K562 (cell line): ENCODE results near the gene MEIS2. TPM values are rescaled to one million over a fixed set of nuclear protein-coding genes. Genes with fewer than 3 reads are reported as not detected.

ENCODE experiments used
- ARID2 ChIP-seq: fragments of 450-650 bp; IDR thresholded peaks from 2 replicates; pipeline ENCODE4 v1.6.1; 2017; ENCODE audit warnings: antibody characterized with exemption, mild to moderate bottlenecking
- CBFB ChIP-seq: sonication (generic); formaldehyde crosslinking; IDR thresholded peaks from 2 replicates; pipeline ENCODE4 v1.4.0; 2020; ENCODE audit warnings: mild to moderate bottlenecking, missing genetic modification reagents
- CBX5 ChIP-seq: IDR thresholded peaks from 2 replicates; pipeline ENCODE4 v1.6.1; 2014; ENCODE audit warnings: low read depth, borderline replicate concordance
- CREB1 ChIP-seq, 2 experiments: sonication (generic) in 1 of 2; formaldehyde crosslinking in 1 of 2; IDR thresholded peaks; 2 replicates each; pipeline versions ENCODE4 v1.6.1 to v1.8.0; 2012 to 2022; ENCODE audit warnings: inconsistent platforms in 1 of 2, mild to moderate bottlenecking in 1 of 2, missing genetic modification reagents in 1 of 2, moderate library complexity in 1 of 2
- HSF4 ChIP-seq: fragments of 250-450 bp; sonication (Bioruptor Pico); IDR thresholded peaks from 2 replicates; pipeline ENCODE4 v2.1.2; 2022; ENCODE audit warnings: mild to moderate bottlenecking, moderate library complexity, borderline replicate concordance
- IFI16 ChIP-seq: fragments of 250-450 bp; sonication (Bioruptor Pico); IDR thresholded peaks from 2 replicates; pipeline ENCODE4 v2.1.2; 2022; ENCODE audit warnings: mild to moderate bottlenecking, inconsistent platforms
- LEF1 ChIP-seq: fragments of 450-650 bp; IDR thresholded peaks from 2 replicates; pipeline ENCODE4 v1.6.1; 2016; ENCODE audit warnings: mild to moderate bottlenecking
- MCM7 ChIP-seq, 2 experiments: fragments of 450-650 bp; IDR thresholded peaks; 2 replicates each; pipeline ENCODE4 v1.6.1; 2016 to 2018
- MTF1 ChIP-seq: fragments of 250-450 bp; sonication (Bioruptor Pico); IDR thresholded peaks from 2 replicates; pipeline ENCODE4 v1.9.0; 2021; ENCODE audit warnings: moderate library complexity, mild to moderate bottlenecking, inconsistent platforms, borderline replicate concordance
- PTTG1 ChIP-seq: fragments of 450-650 bp; IDR thresholded peaks from 2 replicates; pipeline ENCODE4 v1.6.1; 2016; ENCODE audit warnings: low read depth, mild to moderate bottlenecking, missing genetic modification characterization, missing compliant biosample characterization
- RAD21 ChIP-seq, 2 experiments: fragments of 250-450 bp in 1 of 2; fragments of 450-650 bp in 1 of 2; sonication (Bioruptor Pico) in 1 of 2; formaldehyde crosslinking in 1 of 2; IDR thresholded peaks in 1 of 2; conservative IDR thresholded peaks in 1 of 2; 2 replicates each; pipeline versions ENCODE4 v1.4.0 to v1.8.0; 2020 to 2022; ENCODE audit warnings: mild to moderate bottlenecking in 2 of 2, moderate library complexity in 1 of 2
- RB1 ChIP-seq: fragments of 450-650 bp; IDR thresholded peaks from 2 replicates; pipeline ENCODE4 v1.6.1; 2017; ENCODE audit warnings: low read depth, mild to moderate bottlenecking
- RBM22 ChIP-seq: fragments of 200-400 bp; formaldehyde crosslinking; IDR thresholded peaks from 2 replicates; pipeline ENCODE4 v1.6.1; 2018; ENCODE audit warnings: low read length, low read depth; ENCODE audit not compliant: poor library complexity, severe bottlenecking
- RBM34 ChIP-seq: fragments of 200-400 bp; formaldehyde crosslinking; IDR thresholded peaks from 2 replicates; pipeline ENCODE4 v1.6.1; 2018; ENCODE audit warnings: low read length, borderline replicate concordance; ENCODE audit not compliant: insufficient read depth
- SMC3 ChIP-seq: conservative IDR thresholded peaks from 2 replicates; pipeline ENCODE4 v1.6.1; 2011; ENCODE audit warnings: low read depth, low read length, improper control_type of control experiment; ENCODE audit not compliant: insufficient read depth
- TCF7L2 ChIP-seq: fragments of 150-350 bp; IDR thresholded peaks from 2 replicates; pipeline ENCODE4 v1.6.1; 2016; ENCODE audit warnings: low read depth, mild to moderate bottlenecking, low read length, moderate library complexity
- TGIF2 ChIP-seq: sonication (generic); formaldehyde crosslinking; IDR thresholded peaks from 2 replicates; pipeline ENCODE4 v1.8.1; 2022; ENCODE audit warnings: mild to moderate bottlenecking, missing genetic modification reagents, moderate library complexity
- TRIM25 ChIP-seq: fragments of 450-650 bp; IDR thresholded peaks from 2 replicates; pipeline ENCODE4 v1.7.0; 2016; ENCODE audit warnings: borderline replicate concordance
- XRCC5 ChIP-seq: fragments of 200-400 bp; formaldehyde crosslinking; IDR thresholded peaks from 2 replicates; pipeline ENCODE4 v1.6.1; 2017; ENCODE audit warnings: low read depth, mild to moderate bottlenecking, low read length
- ZBED1 ChIP-seq: IDR thresholded peaks from 2 replicates; pipeline ENCODE4 v1.6.1; 2014
- polyA plus RNA-seq, 8 experiments: library from polyadenylated mRNA; depleted of rRNA in 4 of 8; stranded (reverse) in 5 of 8; unstranded in 3 of 8; fragments of >200 nt; fragmentation: Nextera tagmentation in 2 of 8; fragmentation: Illumina TruSeq in 1 of 8; extraction: Ambion mirVana in 2 of 8; extraction: Trizol in 1 of 8; gene quantifications; 2 replicates each; pipeline versions ENCODE4 v1.2.1 to v1.2.3, GENCODE V29; 2011 to 2014; ENCODE audit warnings: inconsistent platforms in 1 of 8, missing spikeins in 1 of 8
- total RNA-seq, 7 experiments: library from RNA; depleted of rRNA in 6 of 7; stranded (reverse); fragments of >200 nt in 6 of 7; fragmentation: Illumina TruSeq in 2 of 7; extraction: Trizol in 2 of 7; gene quantifications; 2 replicates each; pipeline versions ENCODE4 v1.2.1 to v1.2.3, GENCODE V29; 2011 to 2021; ENCODE audit warnings: low replicate concordance in 1 of 7
- TF ChIP-seq, protein P1 (sequence below): fragments of 450-650 bp; formaldehyde crosslinking; IDR thresholded peaks from 2 replicates; pipeline ENCODE4 v1.4.0; 2020; ENCODE audit warnings: mild to moderate bottlenecking, moderate library complexity
- TF ChIP-seq, protein P2 (sequence below): fragments of 200-800 bp; sonication (Bioruptor generic); IDR thresholded peaks from 2 replicates; pipeline ENCODE4 v1.6.1; 2017; ENCODE audit warnings: missing genetic modification characterization, missing compliant biosample characterization
- TF ChIP-seq, protein P3 (sequence below), 2 experiments: fragments of 450-650 bp in 1 of 2; sonication (generic) in 1 of 2; formaldehyde crosslinking; conservative IDR thresholded peaks; 2 replicates each; pipeline versions ENCODE4 v1.4.0 to v1.8.1; 2020 to 2022; ENCODE audit warnings: mild to moderate bottlenecking in 1 of 2, missing genetic modification reagents in 1 of 2

The MEIS2 gene
- total and polyA plus RNA-seq, 9 of the 15 experiments (the other 6 are each of a cell fraction or from before 2014, with no cell fraction given): 7.5 to 64.2 (median 22.3) TPM

DNA sequence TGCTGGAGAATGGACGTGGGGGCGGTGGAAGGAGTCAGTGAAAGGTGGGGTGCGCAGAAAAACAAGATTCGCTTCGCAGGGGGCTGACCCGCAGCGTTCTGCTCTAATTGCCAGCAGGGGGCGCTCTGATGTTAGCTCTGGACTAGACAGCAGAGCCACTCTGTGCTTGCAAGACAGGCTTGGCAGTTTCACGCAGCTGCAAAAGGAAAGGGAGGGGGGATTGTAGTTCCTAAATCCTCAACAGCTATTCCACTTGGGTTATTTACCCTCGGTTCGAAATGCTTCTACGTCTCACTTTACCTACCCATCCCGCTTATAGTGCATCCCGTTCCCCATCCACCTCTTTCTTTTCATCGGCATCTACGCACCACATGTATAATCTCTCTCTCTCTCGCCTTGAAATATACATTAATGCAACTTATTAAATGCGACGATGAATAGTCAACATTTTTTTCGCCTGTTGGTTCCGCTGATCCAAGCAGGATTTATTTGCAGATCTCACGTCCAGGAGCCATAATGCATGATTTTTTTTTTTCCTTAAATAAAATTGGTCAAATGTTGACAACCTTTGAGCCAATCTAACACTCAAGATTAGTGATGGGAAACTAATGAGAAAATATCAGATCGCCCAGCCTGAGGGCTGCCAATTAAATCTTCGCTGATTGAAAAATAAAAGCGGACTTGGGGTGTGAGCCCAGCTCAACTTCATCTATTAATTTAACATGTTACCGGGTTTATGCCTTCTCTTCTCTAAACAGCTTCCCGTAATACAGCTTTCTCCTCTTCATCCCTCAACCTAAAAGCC lies 216.4 kb downstream of the MEIS2 start (continued):
- no peak for TF ChIP-seq TRIM25
- TF ChIP-seq, protein P1, sequence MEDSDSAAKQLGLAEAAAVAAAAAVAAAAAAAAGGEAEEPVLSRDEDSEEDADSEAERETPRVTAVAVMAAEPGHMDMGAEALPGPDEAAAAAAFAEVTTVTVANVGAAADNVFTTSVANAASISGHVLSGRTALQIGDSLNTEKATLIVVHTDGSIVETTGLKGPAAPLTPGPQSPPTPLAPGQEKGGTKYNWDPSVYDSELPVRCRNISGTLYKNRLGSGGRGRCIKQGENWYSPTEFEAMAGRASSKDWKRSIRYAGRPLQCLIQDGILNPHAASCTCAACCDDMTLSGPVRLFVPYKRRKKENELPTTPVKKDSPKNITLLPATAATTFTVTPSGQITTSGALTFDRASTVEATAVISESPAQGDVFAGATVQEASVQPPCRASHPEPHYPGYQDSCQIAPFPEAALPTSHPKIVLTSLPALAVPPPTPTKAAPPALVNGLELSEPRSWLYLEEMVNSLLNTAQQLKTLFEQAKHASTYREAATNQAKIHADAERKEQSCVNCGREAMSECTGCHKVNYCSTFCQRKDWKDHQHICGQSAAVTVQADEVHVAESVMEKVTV (CRISPR knock-in tag): peak; percentile 78
- no peak for TF ChIP-seq HSF4 (CRISPR knock-in tag)
- no peak for TF ChIP-seq PTTG1 (tag)
- TF ChIP-seq, protein P2, sequence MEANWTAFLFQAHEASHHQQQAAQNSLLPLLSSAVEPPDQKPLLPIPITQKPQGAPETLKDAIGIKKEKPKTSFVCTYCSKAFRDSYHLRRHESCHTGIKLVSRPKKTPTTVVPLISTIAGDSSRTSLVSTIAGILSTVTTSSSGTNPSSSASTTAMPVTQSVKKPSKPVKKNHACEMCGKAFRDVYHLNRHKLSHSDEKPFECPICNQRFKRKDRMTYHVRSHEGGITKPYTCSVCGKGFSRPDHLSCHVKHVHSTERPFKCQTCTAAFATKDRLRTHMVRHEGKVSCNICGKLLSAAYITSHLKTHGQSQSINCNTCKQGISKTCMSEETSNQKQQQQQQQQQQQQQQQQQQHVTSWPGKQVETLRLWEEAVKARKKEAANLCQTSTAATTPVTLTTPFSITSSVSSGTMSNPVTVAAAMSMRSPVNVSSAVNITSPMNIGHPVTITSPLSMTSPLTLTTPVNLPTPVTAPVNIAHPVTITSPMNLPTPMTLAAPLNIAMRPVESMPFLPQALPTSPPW: peak; percentile 70
- TF ChIP-seq LEF1: no peak
- TF ChIP-seq CBX5: no peak
- no peak for TF ChIP-seq XRCC5
- no peak for TF ChIP-seq RBM22
- no peak for TF ChIP-seq MCM7 (IDR thresholded peaks at IDR 0.05)
- no peak for TF ChIP-seq TGIF2 (CRISPR knock-in tag)
- no peak for TF ChIP-seq MTF1 (CRISPR knock-in tag)
- peak; percentile 57; the same call in 1 of the 2 replicates for TF ChIP-seq ARID2
- TF ChIP-seq CREB1 (IDR thresholded peaks at IDR 0.05): no peak
- no peak for TF ChIP-seq CREB1 (CRISPR knock-in tag; IDR thresholded peaks at IDR 0.05)
- no peak for TF ChIP-seq TCF7L2
- no peak for TF ChIP-seq CBFB (CRISPR knock-in tag)
- TF ChIP-seq RBM34: no peak
- peak; percentile 38; the same call in 1 of the 2 replicates for TF ChIP-seq RB1
- TF ChIP-seq RAD21 (CRISPR knock-in tag; conservative IDR thresholded peaks at IDR 0.05 in 1 of 2, IDR thresholded peaks at IDR 0.05 in 1 of 2): peak; percentile 91 to 96
- TF ChIP-seq ZBED1: no peak
- TF ChIP-seq IFI16 (CRISPR knock-in tag): no peak
- peak; percentile 88 for TF ChIP-seq SMC3
- TF ChIP-seq, protein P3, sequence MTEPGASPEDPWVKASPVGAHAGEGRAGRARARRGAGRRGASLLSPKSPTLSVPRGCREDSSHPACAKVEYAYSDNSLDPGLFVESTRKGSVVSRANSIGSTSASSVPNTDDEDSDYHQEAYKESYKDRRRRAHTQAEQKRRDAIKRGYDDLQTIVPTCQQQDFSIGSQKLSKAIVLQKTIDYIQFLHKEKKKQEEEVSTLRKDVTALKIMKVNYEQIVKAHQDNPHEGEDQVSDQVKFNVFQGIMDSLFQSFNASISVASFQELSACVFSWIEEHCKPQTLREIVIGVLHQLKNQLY (CRISPR knock-in tag; conservative IDR thresholded peaks at IDR 0.05): no peak
